PC-9 (cell line): ENCODE measurements around the gene CCDC68.

Experiments used
- EZH2 ChIP-seq: fragments of 200-600 bp; sonication (generic); IDR thresholded peaks from 2 replicates; pipeline ENCODE4 v1.8.0; 2017; ENCODE audit warnings: antibody characterized with exemption, low read depth
- TF ChIP-seq, protein P1 (sequence below): fragments of 200-600 bp; sonication (generic); conservative IDR thresholded peaks from 2 replicates; pipeline ENCODE4 v1.6.1; 2017; ENCODE audit warnings: mixed run types, antibody characterized with exemption, mild to moderate bottlenecking, moderate library complexity

DNA sequence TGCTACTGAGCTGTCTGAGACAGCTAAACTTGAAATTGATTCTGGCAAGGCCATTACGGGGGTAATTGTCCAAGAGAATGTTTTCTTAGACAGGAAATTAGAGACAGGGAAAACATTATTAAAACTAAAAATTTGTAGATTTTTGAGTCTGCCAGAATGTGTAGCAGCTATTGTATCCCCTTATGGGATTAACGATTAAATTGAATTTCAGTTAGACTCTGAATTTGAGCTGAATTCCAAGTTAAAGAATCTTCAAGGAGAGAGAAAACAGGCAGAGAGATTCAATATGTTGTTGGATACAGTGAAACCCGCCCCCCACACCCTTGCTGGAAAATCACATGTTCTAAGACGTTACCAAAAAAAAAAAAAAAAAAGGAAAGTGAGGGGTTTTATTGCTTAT is 32.7 kb upstream of the CCDC68 start:
- TF ChIP-seq, protein P1, sequence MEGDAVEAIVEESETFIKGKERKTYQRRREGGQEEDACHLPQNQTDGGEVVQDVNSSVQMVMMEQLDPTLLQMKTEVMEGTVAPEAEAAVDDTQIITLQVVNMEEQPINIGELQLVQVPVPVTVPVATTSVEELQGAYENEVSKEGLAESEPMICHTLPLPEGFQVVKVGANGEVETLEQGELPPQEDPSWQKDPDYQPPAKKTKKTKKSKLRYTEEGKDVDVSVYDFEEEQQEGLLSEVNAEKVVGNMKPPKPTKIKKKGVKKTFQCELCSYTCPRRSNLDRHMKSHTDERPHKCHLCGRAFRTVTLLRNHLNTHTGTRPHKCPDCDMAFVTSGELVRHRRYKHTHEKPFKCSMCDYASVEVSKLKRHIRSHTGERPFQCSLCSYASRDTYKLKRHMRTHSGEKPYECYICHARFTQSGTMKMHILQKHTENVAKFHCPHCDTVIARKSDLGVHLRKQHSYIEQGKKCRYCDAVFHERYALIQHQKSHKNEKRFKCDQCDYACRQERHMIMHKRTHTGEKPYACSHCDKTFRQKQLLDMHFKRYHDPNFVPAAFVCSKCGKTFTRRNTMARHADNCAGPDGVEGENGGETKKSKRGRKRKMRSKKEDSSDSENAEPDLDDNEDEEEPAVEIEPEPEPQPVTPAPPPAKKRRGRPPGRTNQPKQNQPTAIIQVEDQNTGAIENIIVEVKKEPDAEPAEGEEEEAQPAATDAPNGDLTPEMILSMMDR, result no peak
- no peak for TF ChIP-seq EZH2
